ENCODE results near the gene MIOX. TPM values are rescaled to one million over a fixed set of nuclear protein-coding genes. Genes with fewer than 3 reads are reported as not detected.

The MIOX gene
- total RNA-seq, 1 experiment from 2014 or later: 0.39 TPM

- peak; percentile 47 for ATAC-seq
- peak; percentile 73 for DNase-seq (ENCODE audit: low read depth, low spot score)
- peak within 1 kb of the TSS; percentile 93 for H3K4me2 ChIP-seq (ENCODE audit: low read length)
- ChIA-PET POLR2A (interaction anchor here (0.6 to 1.4 kb wide), 2 partner anchors 16 to 108 kb away, joined by 3 to 7 read pairs; partner anchors contain the start of gene KLHDC7B), CTCF (no interaction called here), RAD21 (ENCODE audit: low non-redundant PET in 1 of 2, low total read pairs in 2 of 2, uncharacterized antibody in 2 of 2, unreplicated experiment in 2 of 2) (no interaction called here)
- H2AFZ ChIP-seq (ENCODE audit: low read depth, low read length, poor library complexity, severe bottlenecking): no peak within 1 kb of the TSS
- no peaks in the 10 kb centered on the region for H3K9me3 ChIP-seq (ENCODE audit: control insufficient read depth in 1 of 2, insufficient read depth in 1 of 2, low read depth in 1 of 2, low read length in 2 of 2)
- peak within 1 kb of the TSS; percentile 100 for H3K27ac ChIP-seq (ENCODE audit: low read depth, low read length)
- no TSS peak for BruUV-seq (replicated peaks)
- no peaks in the 10 kb centered on the region for H3K36me3 ChIP-seq (ENCODE audit: control insufficient read depth in 1 of 2, insufficient read depth in 2 of 2, low read length in 2 of 2)
- H3K79me2 ChIP-seq (ENCODE audit: insufficient read depth, low read length): peaks cover 7% of the 10 kb centered on the region; the same call in 1 of the 2 replicates
- intact Hi-C loops (cut with micrococcal nuclease): loop anchor here (5.0 kb wide), 1 partner anchor 92 kb away; no protein-coding TSS in a partner anchor
- peak within 1 kb of the TSS; percentile 91 for H3K9ac ChIP-seq (ENCODE audit: low read length)
- H4K20me1 ChIP-seq (ENCODE audit: insufficient read depth): no peaks in the 10 kb centered on the region
- H3K27me3 ChIP-seq (ENCODE audit: insufficient read depth, low read length): no peaks in the 10 kb centered on the region
- peaks cover 11 to 71% of the 10 kb centered on the region in 2 experiments; a peak in 3 of 4 replicates for H3K4me1 ChIP-seq (ENCODE audit: control insufficient read depth in 1 of 2, insufficient read depth in 2 of 2, low read length in 2 of 2)
- H3K9me2 ChIP-seq (ENCODE audit: insufficient read depth): no peaks in the 10 kb centered on the region
- H3K4me3 ChIP-seq (replicated peaks in 1 of 2; ENCODE audit: low read depth in 1 of 2, low read length in 2 of 2): peak within 1 kb of the TSS; percentile 92 to 96
- no peak for TF ChIP-seq CTCF (IDR thresholded peaks at IDR 0.05 in 2 of 3, conservative IDR thresholded peaks at IDR 0.05 in 1 of 3; ENCODE audit: borderline replicate concordance in 1 of 3, insufficient read depth in 1 of 3, low read depth in 2 of 3, low read length in 2 of 3)
- no peak for TF ChIP-seq EZH2phosphoT487 (IDR thresholded peaks at IDR 0.05; ENCODE audit: borderline replicate concordance)
- TF ChIP-seq CEBPB (IDR thresholded peaks at IDR 0.05; ENCODE audit: low read depth): no peak
- no peak for TF ChIP-seq ZNF274 (IDR thresholded peaks at IDR 0.05; ENCODE audit: low read depth, low read length)
- TF ChIP-seq MAX (IDR thresholded peaks at IDR 0.05): no peak
- TF ChIP-seq ZBTB33 (IDR thresholded peaks at IDR 0.05; ENCODE audit: extremely low read depth, insufficient replicate concordance, low read length): no peak
- TF ChIP-seq SIN3A (IDR thresholded peaks at IDR 0.05; ENCODE audit: low read depth): no peak
- no peak for TF ChIP-seq ELF1 (IDR thresholded peaks at IDR 0.05; ENCODE audit: borderline replicate concordance, low read depth)
- TF ChIP-seq SRF (IDR thresholded peaks at IDR 0.05; ENCODE audit: low read depth): no peak
- TF ChIP-seq ZFX (IDR thresholded peaks at IDR 0.05): peak; percentile 61; the same call in 1 of the 2 replicates
- no peak for TF ChIP-seq JUND (IDR thresholded peaks at IDR 0.05)
- peak; percentile 20 for TF ChIP-seq TCF7L2 (IDR thresholded peaks at IDR 0.05; ENCODE audit: borderline replicate concordance, extremely low read depth, insufficient read depth, insufficient read length)
- no peak for TF ChIP-seq YY1 (IDR thresholded peaks at IDR 0.05; ENCODE audit: extremely low read depth, insufficient replicate concordance, low read depth, low read length)
- no peak for TF ChIP-seq ATF3 (IDR thresholded peaks at IDR 0.05)
- TF ChIP-seq REST (IDR thresholded peaks at IDR 0.05; ENCODE audit: low read depth): no peak
- TF ChIP-seq EGR1 (IDR thresholded peaks at IDR 0.05; ENCODE audit: low read depth): no peak
- TF ChIP-seq EZH2 (IDR thresholded peaks at IDR 0.05): no peak
- TF ChIP-seq RAD21 (IDR thresholded peaks at IDR 0.05; ENCODE audit: low read depth): no peak
- no peak for TF ChIP-seq CBX3 (IDR thresholded peaks at IDR 0.05; ENCODE audit: low read depth)
Observed at GRCh38 chr22:50529897-50530579, 43.4 kb downstream of the MIOX start, which contains the start of gene TYMP. Gene TYMP (minus strand): TSS chr22:50530012. CDS start chr22:50529709, 303 bp downstream.
